Sigmoid colon (tissue), 4 donors: ENCODE data around the gene ZRANB1.

Source experiments
- CTCF ChIP-seq, 4 experiments: fragments of 450-650 bp in 3 of 4; fragments of 200-600 bp in 1 of 4; IDR thresholded peaks; one replicate each; pipeline ENCODE4 v1.5.1; 2016 to 2019; ENCODE audit warnings: antibody characterized with exemption in 4 of 4, mild to moderate bottlenecking in 3 of 4, moderate library complexity in 2 of 4
- EP300 ChIP-seq, 4 donors: sonication (generic); formaldehyde crosslinking; IDR thresholded peaks; one replicate each; pipeline ENCODE4 v1.6.1; 2017; ENCODE audit warnings: antibody characterized with exemption in 4 of 4
- POLR2AphosphoS5 ChIP-seq, 4 donors: sonication (generic); formaldehyde crosslinking; IDR thresholded peaks; one replicate each; pipeline ENCODE4 v1.6.1; 2017; ENCODE audit warnings: antibody characterized with exemption in 4 of 4

- TF ChIP-seq CTCF (IDR thresholded peaks at IDR 0.05): no peak
- no peak for TF ChIP-seq POLR2AphosphoS5 (IDR thresholded peaks at IDR 0.05)
- TF ChIP-seq EP300 (IDR thresholded peaks at IDR 0.05): no peak
Measured at GRCh38 chr10:124912101-124912886, 29.6 kb upstream of the ZRANB1 start.
